Adrenal gland (tissue), 5 donors: ENCODE measurements around the gene AHI1.

Experiments used
- CTCF ChIP-seq, 6 experiments: fragments of 450-650 bp in 4 of 6; fragments of 200-600 bp in 2 of 6; sonication (generic) in 1 of 6; IDR thresholded peaks; 1 replicate in 5 of 6; 2 replicates in 1 of 6; pipeline versions ENCODE4 v1.5.1 to v1.8.0; 2016 to 2021; ENCODE audit warnings: antibody characterized with exemption in 6 of 6, mild to moderate bottlenecking in 2 of 6, moderate library complexity in 1 of 6
- POLR2A ChIP-seq, 2 donors: fragments of 450-650 bp; IDR thresholded peaks; one replicate each; pipeline ENCODE4 v1.6.1; 2017; ENCODE audit warnings: antibody characterized with exemption in 2 of 2, mild to moderate bottlenecking in 2 of 2, moderate library complexity in 1 of 2
- donor health status: DM: no; HTN: no; CAD: no.

GRCh38 chr6:135305684-135306083 lies 191.9 kb downstream of the AHI1 start:
- no peak for TF ChIP-seq CTCF (IDR thresholded peaks at IDR 0.05)
- TF ChIP-seq POLR2A (IDR thresholded peaks at IDR 0.05), result no peak
